GM21423 (cell line): ENCODE measurements around the gene BLM.
"Not testable (repeated sequence)": the region's sequence is repeated elsewhere in the genome, so short reads cannot be mapped to it uniquely, and the experiment has no call there.

Source experiments
- ATAC-seq: cut with Tn5 transposase; IDR thresholded peaks from one replicate; pipeline ENCODE4 v1.9.1; 2021; ENCODE audit warnings: mild to moderate bottlenecking, moderate library complexity; ENCODE audit not compliant: unreplicated experiment

BLM gene

DNA sequence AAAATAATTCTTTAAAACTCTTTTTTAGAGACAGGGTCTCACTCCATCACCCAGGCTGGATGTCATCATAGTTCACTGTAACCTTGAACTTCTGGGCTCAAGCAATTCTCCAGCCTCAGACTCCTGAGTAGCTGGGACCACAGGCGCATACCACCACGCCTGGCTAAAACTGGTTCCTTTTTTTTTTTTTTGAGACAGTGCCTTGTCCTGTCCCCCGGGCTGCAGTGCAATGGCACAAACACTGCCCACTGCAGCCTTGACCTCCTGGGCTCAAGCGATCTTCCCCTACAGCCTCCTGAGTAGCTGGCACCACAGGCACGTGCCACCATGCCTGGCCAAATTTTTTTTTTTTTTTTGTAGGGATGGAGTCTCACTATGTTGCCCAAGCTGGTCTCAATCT lies 127.5 kb downstream of the BLM start:
- no peak for ATAC-seq

DNA sequence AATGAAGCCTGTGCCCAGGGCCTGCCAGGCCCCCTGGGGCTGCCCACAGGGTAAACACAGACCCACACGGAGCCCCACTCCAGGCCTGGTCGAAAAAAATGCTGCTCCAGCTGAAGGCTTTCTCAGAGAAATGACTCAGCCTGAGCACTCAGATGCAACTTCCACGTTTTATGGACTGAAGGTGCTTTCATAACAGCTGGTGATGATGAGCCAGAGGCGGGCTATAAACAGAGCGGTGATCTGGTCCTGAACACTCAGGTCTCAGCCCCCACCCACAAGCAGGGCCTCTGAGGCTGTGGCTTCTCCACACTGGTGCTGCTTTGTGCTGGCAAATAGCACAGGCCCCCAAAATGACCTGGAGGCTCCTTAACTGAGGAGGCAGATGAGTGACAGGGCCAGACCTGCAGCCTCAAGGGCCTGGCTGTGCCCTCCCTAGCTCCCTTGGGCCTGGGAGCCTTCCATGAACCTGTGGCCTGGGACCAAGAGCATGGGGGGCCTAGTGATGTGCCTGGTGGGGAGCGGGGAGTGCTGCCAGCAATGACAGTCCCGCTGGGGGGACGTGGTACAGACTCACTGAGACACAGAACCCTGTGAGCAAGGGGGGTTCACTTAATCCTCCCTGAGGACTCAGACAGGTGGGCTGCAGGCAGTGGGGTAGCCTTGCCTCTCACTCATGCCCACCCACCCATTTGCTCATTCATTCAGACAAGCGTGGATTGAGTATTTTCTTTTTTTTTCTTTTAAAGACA lies 128.2 kb downstream of the BLM start:
- ATAC-seq = peak; percentile 90

DNA sequence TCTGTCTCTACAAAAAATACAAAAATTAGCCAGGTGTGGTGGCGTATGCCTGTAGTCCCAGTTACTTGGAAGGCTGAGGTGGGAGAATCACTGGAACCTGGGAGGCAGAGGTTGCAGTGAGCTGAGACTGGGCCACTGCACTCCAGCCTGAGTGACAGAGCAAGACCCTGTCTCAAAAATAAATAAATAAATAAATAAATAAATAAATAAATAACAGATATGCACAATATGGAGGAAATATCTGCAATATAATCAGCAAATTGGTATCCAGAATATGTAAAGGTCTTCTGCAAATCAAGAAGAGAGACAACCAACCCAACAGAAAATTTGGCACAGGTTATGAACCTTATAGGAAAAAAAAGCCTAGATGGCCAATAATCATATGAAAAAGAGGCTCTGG lies 132.3 kb downstream of the BLM start:
- not testable (repeated sequence) for ATAC-seq

DNA sequence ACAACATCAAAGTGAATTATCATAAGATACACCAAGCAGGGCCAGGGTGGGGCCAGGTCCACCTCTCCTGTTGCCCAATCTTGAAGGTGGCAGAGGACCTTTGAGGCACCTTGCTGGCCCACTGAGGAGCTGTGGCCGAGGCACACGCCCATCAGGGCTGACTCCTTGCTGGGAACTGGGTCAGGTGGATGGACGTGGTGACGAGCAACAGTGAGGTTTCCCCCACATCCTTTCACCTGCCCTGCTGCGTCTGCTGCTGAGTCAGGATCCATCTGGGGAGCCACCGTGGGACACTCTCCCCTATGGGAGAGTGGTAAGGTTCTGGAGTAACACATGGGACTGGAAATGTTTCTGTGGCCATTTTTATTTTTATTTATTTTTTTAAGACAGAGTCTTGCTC lies 134.0 kb downstream of the BLM start:
- ATAC-seq = no peak

DNA sequence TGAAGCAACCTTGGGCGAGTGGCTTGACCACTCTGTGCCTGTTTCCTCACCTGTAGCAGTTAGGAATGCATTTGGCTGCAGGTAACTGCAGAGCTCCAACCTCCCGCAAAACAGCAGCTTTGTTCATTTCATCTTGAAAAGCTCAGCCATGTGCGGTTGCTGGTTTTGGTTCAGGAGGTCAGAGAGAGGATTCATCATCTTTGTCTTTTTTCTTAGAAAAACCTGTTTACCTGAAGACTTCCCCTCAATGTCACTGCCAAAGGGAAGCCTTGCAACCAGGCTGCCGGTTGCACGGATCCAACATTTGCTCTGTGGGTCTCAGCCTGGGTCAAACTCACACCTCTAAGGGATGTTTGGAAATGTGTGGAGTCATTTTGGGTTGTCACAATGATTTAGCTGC lies 134.8 kb downstream of the BLM start:
- no peak for ATAC-seq

DNA sequence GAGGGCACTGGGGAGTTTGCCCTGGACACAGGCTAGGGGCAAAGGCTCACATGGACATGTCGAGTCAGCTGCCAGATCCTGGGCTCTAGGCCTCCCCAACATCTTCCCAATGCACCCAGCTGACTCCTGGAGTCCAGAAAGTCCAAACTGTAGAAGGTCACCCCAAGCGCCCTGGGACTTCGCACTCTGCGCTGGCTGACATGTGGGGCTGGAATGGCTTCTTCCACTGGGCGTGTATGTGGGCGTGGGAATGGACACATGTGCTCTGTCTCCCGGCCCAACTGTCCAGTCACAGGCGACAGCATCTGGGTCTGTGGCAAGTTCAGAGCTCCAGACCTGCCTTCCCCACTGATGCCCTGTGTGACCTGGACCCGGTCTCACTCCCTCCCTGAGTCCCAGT lies 138.0 kb downstream of the BLM start:
- no peak for ATAC-seq

DNA sequence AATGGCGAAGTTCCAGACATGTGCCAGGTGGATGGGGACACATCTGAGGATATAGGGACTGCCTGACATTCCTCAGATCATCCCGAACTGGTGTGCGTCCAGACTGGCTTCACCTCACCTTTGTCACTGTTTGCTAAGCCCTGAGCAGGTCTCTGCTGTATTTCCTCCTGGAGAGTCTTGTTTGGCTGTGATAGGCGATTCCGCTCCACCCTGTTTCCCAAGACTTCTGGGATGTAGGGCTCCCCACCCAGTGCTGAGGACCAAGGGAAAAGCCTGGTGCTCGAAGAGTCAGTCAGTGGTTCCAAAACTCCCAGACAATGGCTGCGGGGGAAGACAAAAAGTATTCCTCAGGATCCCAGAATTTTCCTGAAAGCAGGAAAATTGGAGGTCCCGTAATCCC lies 140.2 kb downstream of the BLM start:
- no peak for ATAC-seq

DNA sequence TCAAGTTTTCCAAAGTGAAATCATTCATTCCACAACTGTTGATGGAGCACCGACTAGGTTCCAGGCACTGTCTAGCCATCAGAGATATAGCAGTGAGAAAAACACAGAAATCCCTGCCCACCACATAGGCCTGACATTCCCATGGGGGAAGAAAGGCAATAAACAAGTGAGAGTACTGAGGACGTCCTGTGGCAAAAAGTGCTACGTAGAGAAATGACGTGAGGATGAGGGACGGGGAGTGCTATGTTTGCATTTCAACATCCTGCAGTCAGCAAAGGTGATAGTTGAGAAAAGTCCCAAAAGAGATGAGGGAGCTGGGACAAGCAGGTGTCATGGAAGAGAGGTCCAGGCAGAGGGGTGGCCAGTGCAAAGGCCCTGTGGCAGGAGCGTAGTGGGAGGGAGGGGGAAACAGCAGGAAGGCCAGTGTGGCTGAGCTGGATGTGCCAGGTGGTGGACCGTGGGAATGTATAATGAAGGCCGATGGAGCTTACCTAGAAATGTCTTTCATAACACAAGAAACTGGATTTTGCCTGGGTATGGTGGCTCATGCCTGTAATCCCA lies 140.8 kb downstream of the BLM start:
- ATAC-seq = no peak

DNA sequence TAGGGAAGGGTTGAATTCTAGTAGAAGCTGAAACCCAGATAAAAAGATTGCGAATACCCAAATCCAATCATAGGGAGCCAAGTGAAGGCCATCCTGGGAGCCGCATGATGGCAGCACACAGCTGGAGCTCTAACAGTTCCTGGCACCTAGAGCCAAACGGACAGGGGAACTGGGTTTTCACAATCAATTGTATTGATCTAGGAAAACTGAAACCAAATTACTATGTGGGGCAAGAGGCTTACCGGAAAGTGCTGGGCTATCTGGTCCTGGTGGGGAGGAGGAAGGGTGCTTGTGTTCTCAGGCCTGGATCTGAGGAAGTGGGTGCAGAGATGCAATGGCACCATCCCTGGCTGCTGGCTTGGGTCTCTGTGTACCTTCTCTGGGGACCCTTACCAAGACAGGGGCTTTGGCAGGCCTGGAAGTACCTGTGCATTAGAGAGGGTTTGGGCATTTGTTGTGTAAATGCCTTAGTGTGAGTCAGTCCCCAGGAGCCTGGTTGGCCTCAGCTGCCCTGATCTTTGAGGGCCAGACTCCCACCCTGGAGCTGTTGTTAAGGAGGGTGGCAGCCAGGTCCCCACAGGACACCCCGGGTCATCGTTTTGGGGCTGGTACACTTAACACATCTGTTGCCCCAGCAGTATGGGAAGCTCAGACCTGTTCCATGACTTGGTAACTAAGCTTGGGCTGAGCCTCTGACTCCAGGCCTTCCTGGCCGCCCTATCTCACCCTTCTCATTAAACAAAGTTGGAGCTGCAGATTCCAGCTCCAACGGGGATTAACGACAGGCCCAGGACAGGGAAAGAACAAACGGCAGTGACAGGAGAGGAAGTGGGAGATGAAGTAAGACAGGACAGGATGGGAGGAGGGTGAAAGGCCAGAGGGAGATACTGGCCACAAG lies 142.3 kb downstream of the BLM start:
- ATAC-seq = no peak

DNA sequence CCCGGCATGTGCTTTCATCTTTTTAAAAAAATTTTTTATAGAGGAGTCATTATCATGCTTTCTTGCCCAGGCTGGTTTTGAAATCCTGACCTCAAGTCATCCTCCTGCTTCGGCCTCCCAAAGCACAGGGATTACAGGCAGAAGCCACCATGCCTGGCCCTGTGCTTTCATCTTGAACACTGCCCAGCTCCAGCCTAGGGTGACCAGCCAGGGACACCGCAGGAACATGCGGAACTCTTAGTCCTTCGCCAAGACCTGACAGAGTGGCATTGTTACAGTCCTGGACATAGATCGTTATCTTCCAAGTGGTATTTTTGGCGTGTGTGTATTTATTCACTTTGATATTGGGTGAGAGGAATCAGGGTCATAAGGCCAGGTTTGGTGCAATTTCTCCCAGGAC lies 143.3 kb downstream of the BLM start:
- no peak for ATAC-seq

DNA sequence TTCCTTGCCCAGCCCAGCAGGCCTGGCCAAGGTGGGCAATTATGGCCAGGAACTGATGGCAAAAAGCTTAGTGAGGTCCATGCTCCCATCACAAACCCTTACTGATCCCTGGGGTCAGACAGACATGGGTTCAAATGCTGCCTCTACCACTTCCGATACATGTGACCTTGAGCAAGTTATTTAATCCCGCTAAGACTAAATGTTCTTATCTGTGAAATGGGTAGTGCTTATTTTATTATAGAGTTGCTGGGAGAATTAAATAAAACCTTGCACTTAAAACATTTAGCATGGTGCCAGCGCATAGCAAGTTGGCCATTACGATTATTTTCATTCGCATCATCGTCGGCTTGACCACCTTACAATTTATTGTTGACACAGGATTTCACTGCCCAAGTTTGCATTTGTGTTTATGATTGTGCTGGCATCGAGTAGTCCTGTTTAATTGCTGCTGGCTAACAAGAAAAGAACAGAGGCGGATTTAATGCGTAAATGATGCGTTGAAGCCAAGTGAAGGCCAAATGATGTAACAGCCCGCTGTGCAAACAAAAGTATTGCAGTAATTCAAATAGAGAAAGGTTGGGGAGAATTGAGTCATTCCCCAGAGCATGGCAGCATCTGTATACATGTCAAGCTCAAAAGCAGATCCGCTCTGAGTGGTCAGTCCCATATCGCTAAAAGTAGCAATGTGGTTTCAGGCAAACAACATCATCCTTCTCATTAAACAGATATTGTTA lies 144.0 kb downstream of the BLM start:
- ATAC-seq = no peak

DNA sequence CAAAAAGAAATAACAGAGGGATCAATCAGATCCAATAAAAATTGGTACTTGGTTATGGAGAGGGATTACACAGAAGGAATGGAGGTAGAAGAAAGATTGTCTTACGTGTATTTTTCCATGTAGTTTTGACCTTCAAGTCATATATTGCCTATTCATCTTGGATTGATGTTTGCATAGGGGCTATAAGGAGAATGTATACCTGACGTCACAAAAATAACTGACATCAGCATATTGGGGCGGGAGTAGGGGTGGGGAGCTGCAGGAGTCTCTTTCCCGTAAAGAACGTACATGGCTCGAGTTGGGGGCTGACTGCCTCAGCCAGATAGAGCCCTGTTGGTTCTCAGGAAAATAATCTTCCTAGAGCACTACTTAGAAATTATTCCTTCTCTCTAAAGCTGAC lies 145.3 kb downstream of the BLM start:
- ATAC-seq = no peak

DNA sequence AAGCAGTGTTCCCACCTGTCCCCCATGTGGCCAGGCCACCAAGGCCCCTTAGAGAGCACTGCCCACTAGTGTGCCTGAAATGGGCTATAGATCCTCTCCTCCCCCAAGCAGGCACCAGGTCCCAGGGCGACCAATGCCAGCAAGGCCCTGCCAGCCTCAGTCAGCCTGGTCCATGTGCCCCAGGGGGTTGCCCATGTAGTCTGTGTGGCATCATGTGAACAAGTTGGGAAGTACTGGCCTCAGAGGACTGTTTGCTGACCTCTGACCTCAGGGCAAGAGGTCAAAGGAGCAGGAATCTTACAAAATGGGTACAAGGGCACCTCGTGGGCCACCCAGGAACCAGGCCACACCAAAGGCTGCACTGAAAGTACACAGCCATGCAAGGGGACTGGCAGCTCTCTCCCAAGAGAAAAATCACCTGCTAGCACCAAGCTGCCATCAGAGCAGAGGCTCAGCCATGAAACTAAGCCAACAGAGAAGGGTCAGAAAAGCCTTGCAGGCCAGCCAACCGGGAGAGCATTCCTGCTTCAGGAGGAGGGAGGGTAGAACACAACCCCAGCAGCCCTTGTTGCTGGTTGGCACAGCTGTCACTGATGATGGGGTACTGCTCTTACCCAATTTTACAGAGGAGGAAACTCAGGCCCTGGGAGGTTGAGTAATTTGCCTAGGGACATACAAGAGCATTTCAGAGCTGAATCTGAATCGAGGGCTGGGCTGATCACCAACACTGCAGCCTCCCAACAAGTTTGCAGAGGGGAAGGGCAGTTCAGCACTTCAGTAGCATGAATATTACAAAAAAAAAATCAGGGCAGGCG lies 146.0 kb downstream of the BLM start:
- ATAC-seq = no peak

DNA sequence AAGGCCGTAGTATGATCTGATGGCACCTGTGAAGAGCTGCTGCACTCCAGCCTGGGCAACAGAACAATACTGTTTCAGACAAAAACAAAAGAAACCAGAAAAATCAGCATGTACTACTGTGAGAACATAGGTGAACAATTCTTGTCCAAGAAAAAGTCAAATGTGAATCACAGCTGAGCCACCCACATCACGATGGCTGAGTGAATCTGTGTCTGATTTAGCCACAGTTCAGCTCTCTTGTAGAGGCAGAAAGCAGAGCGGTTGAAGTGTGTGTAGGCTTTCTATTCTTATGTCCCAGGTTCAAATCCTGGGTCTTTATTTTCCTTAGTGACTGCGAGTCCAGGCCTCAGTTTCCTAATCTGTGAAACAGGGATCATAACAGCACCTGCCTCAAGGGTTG lies 146.8 kb downstream of the BLM start:
- no peak for ATAC-seq

DNA sequence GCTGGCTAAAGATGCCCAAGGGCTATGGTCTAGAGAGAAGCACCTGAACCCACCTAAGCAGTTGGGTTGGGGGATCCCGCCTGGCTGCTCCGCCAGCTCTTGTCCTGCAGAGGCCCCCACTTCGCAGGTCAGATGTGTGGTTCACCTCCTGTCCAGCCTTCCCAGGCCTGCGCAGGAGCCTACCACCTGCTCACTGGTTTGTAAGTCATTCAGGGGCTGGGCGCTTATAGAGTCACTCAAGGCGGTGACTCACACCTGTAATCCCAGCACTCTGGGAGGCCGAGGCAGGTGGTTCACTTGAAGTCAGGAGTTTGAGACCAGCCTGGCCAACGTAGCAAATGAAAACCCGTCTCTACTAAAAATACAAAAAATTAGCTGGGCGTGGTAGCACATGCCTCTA lies 147.4 kb downstream of the BLM start:
- no peak for ATAC-seq

DNA sequence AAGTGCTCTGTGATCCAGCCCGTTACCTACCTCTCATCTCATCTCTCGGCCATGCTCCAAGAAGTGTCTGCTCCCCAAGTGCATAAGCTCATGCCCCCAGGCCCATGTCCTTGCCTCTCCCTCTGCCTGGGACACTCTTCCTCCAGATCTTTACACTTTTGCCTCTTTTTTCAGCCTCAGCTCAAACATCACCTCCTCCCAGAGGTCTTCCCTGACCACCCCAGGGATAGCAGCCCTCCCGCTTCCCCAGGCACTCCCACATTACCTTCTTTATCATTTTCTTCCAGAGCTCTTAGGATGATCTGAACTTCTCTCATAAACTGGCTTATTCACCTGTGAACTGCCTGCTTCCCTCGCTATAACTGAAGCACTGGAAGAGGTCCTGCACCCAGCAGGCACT lies 148.6 kb downstream of the BLM start:
- ATAC-seq = no peak
